K562 (cell line): ENCODE data around the gene AKT3. TPM values are rescaled to one million over a fixed set of nuclear protein-coding genes. Genes with fewer than 3 reads are reported as not detected.

Source experiments
- ATAC-seq: fragments of 200-7000 bp; cut with Tn5 transposase; 3 replicates; pipeline ENCODE4 v1.9.1; 2020; ENCODE audit warnings: moderate library complexity
- BruUV-seq: library from RNA; stranded (reverse); fragments of 400-500 nt; replicated peaks from 2 replicates; lab custom pipeline; 2021; lab: Mats Ljungman, UMichigan
- CTCF ChIA-PET: fragments of 300-600 bp; formaldehyde crosslinking; extraction: SDS; loops from one replicate; lab custom pipeline; 2021; ENCODE audit warnings: low intra/inter-chr PET ratio; lab: Yijun Ruan, JAX
- POLR2A ChIA-PET: fragments of 300-600, 350-650 bp; sonication (Branson Sonifier 250); formaldehyde crosslinking; extraction: SDS; loops from one replicate; lab custom pipeline; 2021; ENCODE audit warnings: antibody characterized with exemption, inconsistent platforms; lab: Yijun Ruan, JAX
- DNase-seq, 4 experiments: peaks; one replicate each; pipeline versions ENCODE4 v3.0.0 to v3.0.0-alpha.2; 2011 to 2018; ENCODE audit warnings: low spot score in 3 of 4, mixed read lengths in 3 of 4; ENCODE audit errors: extremely low read depth in 1 of 4
- FAIRE-seq: peaks from 2 replicates; lab custom pipeline; 2011; peaks lifted over from hg19 to GRCh38; lab: Jason Lieb, UNC
- H2AFZ ChIP-seq: 2 replicates; pipeline ENCODE4 v1.6.0; 2011; ENCODE audit warnings: low read depth, low read length, control low read depth, inconsistent platforms
- H3K27ac ChIP-seq: fragments of 200-600 bp; 3 replicates; pipeline ENCODE4 v1.8.0; 2011; ENCODE audit warnings: low read depth, mild to moderate bottlenecking, control low read depth, inconsistent platforms, low read length, moderate library complexity, mixed read lengths; ENCODE audit errors: extremely low read depth
- H3K27me3 ChIP-seq, 2 experiments: fragments of 300-600 bp in 1 of 2; 2 replicates in 1 of 2; 3 replicates in 1 of 2; pipeline versions ENCODE4 v1.6.0 to v1.8.0; 2011; ENCODE audit warnings: inconsistent platforms in 2 of 2, low read length in 2 of 2, mild to moderate bottlenecking in 1 of 2, mixed read lengths in 1 of 2, moderate library complexity in 1 of 2; ENCODE audit not compliant: control insufficient read depth in 2 of 2, insufficient read depth in 2 of 2
- H3K36me3 ChIP-seq: fragments of 300-600 bp; 3 replicates; pipeline ENCODE4 v1.8.0; 2011; ENCODE audit warnings: mild to moderate bottlenecking, low read length, inconsistent platforms; ENCODE audit not compliant: control insufficient read depth, insufficient read depth
- H3K4me1 ChIP-seq, 2 experiments: fragments of 200-600 bp in 1 of 2; replicated peaks in 1 of 2; 2 replicates in 1 of 2; 3 replicates in 1 of 2; pipeline versions ENCODE4 v1.5.1 to v1.8.0; 2011; ENCODE audit warnings: inconsistent platforms in 2 of 2, low read length in 2 of 2, mild to moderate bottlenecking in 1 of 2, mixed read lengths in 1 of 2, moderate library complexity in 1 of 2; ENCODE audit not compliant: control insufficient read depth in 2 of 2, insufficient read depth in 2 of 2
- H3K4me2 ChIP-seq: 2 replicates; pipeline ENCODE4 v1.6.1; 2011; ENCODE audit warnings: low read length, control low read depth, inconsistent platforms, mixed read lengths; ENCODE audit not compliant: insufficient read depth
- H3K4me3 ChIP-seq: fragments of 200-600 bp; sonication (generic), shearing (Covaris generic); 2 replicates; pipeline ENCODE4 v1.5.1; 2016; ENCODE audit warnings: control low read depth, inconsistent platforms
- H3K79me2 ChIP-seq: fragments of 200-600 bp; 3 replicates; pipeline ENCODE4 v1.8.0; 2011; ENCODE audit warnings: low read length, inconsistent platforms; ENCODE audit not compliant: control insufficient read depth, insufficient read depth
- H3K9ac ChIP-seq, 2 experiments: 2 replicates each; pipeline versions ENCODE4 v1.6.0 to v1.6.1; 2011; ENCODE audit warnings: low read depth in 2 of 2, low read length in 2 of 2, control low read depth in 1 of 2, inconsistent platforms in 1 of 2, mild to moderate bottlenecking in 1 of 2, mixed read lengths in 1 of 2; ENCODE audit not compliant: insufficient read depth in 1 of 2
- H3K9me1 ChIP-seq: one replicate; pipeline ENCODE4 v1.6.0; 2011; ENCODE audit warnings: inconsistent platforms, mild to moderate bottlenecking, low read length, moderate library complexity; ENCODE audit not compliant: control insufficient read depth, insufficient read depth
- H3K9me3 ChIP-seq: replicated peaks from 2 replicates; pipeline ENCODE4 v1.5.1; 2011; ENCODE audit warnings: low read depth, low read length, inconsistent platforms; ENCODE audit not compliant: control insufficient read depth, insufficient read depth
- H4K20me1 ChIP-seq: replicated peaks from 2 replicates; pipeline ENCODE4 v1.6.1; 2011; ENCODE audit warnings: low read length, inconsistent platforms, mixed read lengths; ENCODE audit not compliant: control insufficient read depth, insufficient read depth
- ETS1 ChIP-seq: conservative IDR thresholded peaks from 2 replicates; pipeline ENCODE4 v1.6.1; 2011; ENCODE audit warnings: low read depth, mild to moderate bottlenecking, low read length; ENCODE audit not compliant: control insufficient read depth
- HDAC8 ChIP-seq: fragments of 450-650 bp; IDR thresholded peaks from 2 replicates; pipeline ENCODE4 v1.6.1; 2016; ENCODE audit warnings: mild to moderate bottlenecking, missing genetic modification characterization, moderate library complexity, missing compliant biosample characterization
- PHF20 ChIP-seq: fragments of 450-650 bp; IDR thresholded peaks from 2 replicates; pipeline ENCODE4 v1.6.1; 2018; ENCODE audit not compliant: partially characterized antibody
- SMARCA4 ChIP-seq: fragments of 450-650 bp; IDR thresholded peaks from 2 replicates; pipeline ENCODE4 v1.6.1; 2016
- TCFL5 ChIP-seq: fragments of 250-450 bp; sonication (Bioruptor Pico); conservative IDR thresholded peaks from 2 replicates; pipeline ENCODE4 v1.6.1; 2021; ENCODE audit warnings: mild to moderate bottlenecking, moderate library complexity, matching md5 sums
- THRA ChIP-seq: fragments of 450-650 bp; IDR thresholded peaks from 2 replicates; pipeline ENCODE4 v1.6.1; 2017; ENCODE audit warnings: mild to moderate bottlenecking, moderate library complexity
- ZNF644 ChIP-seq: fragments of 200-800 bp; sonication (Bioruptor generic); IDR thresholded peaks from 2 replicates; pipeline ENCODE4 v1.6.1; 2016; ENCODE audit warnings: low read depth, missing genetic modification characterization, missing compliant biosample characterization
- WGBS: fragments of 100-300 bp; shearing (Covaris generic); methylation state at CpG from one replicate; pipeline ENCODE4 v1.1.6; 2016; ENCODE audit warnings: low coverage, mixed read lengths; ENCODE audit not compliant: insufficient coverage; ENCODE audit errors: missing lambda C conversion rate; 5-methylcytosine and 5-hydroxymethylcytosine counted together
- in situ Hi-C: fragments of 300-500 bp; cut with MboI; formaldehyde crosslinking; loops from 4 replicates; pipeline ENCODE4 v1.15.0; 2018; ENCODE audit warnings: inconsistent platforms, mixed read lengths
- intact Hi-C: fragments of 100-400 bp; cut with micrococcal nuclease; formaldehyde crosslinking; loops from 2 replicates; pipeline ENCODE4 v1.14.2; 2022
- polyA plus RNA-seq, 8 experiments: library from polyadenylated mRNA; depleted of rRNA in 4 of 8; stranded (reverse) in 5 of 8; unstranded in 3 of 8; fragments of >200 nt; fragmentation: Nextera tagmentation in 2 of 8; fragmentation: Illumina TruSeq in 1 of 8; extraction: Ambion mirVana in 2 of 8; extraction: Trizol in 1 of 8; gene quantifications; 2 replicates each; pipeline versions ENCODE4 v1.2.1 to v1.2.3, GENCODE V29; 2011 to 2014; ENCODE audit warnings: inconsistent platforms in 1 of 8, missing spikeins in 1 of 8
- total RNA-seq, 7 experiments: library from RNA; depleted of rRNA in 6 of 7; stranded (reverse); fragments of >200 nt in 6 of 7; fragmentation: Illumina TruSeq in 2 of 7; extraction: Trizol in 2 of 7; gene quantifications; 2 replicates each; pipeline versions ENCODE4 v1.2.1 to v1.2.3, GENCODE V29; 2011 to 2021; ENCODE audit warnings: low replicate concordance in 1 of 7

The AKT3 gene
- total and polyA plus RNA-seq, 9 of the 15 experiments (the other 6 are each of a cell fraction or from before 2014, with no cell fraction given) = 0.04 to 0.54 (median 0.18) TPM; not detected in 1

- CTCF ChIA-PET = no interaction called here
These were observed 361.4 kb downstream of the AKT3 start for GRCh38 chr1:243488459-243489157.

More at GRCh38 chr1:243488459-243489157, 361.4 kb downstream of the AKT3 start:
- H2AFZ ChIP-seq = no peak overlapping the region
- DNase-seq (no peak), FAIRE-seq (no peak), ATAC-seq (no peak)
- no peaks in the 10 kb centered on the region for H3K9me1 ChIP-seq
- POLR2A ChIA-PET = interaction anchor here (0.6 kb wide), 1 partner anchor 123 kb away, joined by 3 read pairs; no protein-coding TSS in a partner anchor
- H3K4me1 ChIP-seq = peaks cover 0 to 14% of the 10 kb centered on the region in 2 experiments; a peak in 1 of 5 replicates
- H3K79me2 ChIP-seq = no peaks in the 10 kb centered on the region
- intact Hi-C loops = no loop called here
- in situ Hi-C loops = loop anchor here (25.0 kb wide), 1 partner anchor 774 kb away; no protein-coding TSS in a partner anchor
- no peak overlapping the region for H3K4me2 ChIP-seq
- H3K4me3 ChIP-seq = no peak overlapping the region
- H3K27me3 ChIP-seq = 0 out of 5 replicates have a peak, but pooled peaks cover 0 to 4% of the 10 kb centered on the region in 2 experiments
- no peaks in the 10 kb centered on the region for H3K36me3 ChIP-seq
- 0 out of 2 replicates have a peak, but pooled peaks cover 3% of the 10 kb centered on the region for H4K20me1 ChIP-seq
- no peak overlapping the region for H3K9ac ChIP-seq
- TF ChIP-seq HDAC8 (no peak), THRA (no peak), TCFL5 (CRISPR knock-in tag) (no peak), SMARCA4 (no peak), ETS1 (no peak), PHF20 (no peak), ZNF644 (tag) (no peak)
- no peaks in the 10 kb centered on the region for H3K9me3 ChIP-seq
- H3K27ac ChIP-seq = no peak overlapping the region
- WGBS = 66% methylated on average over 20 of the region's 20 CpGs
- no TSS peak for BruUV-seq
